Activated naive CD4-positive, alpha-beta T cell treated with anti-CD3 and anti-CD28 coated beads, Interleukin-2, amount 50 U/mL, for 24 hours (primary cell): Measurements from ENCODE around the gene FCGR3A.
"Not testable (repeated sequence)": the region's sequence is repeated elsewhere in the genome, so short reads cannot be mapped to it uniquely, and the experiment has no call there.

ENCODE experiments used
- H3K27ac Mint-ChIP-seq: one replicate; pipeline ENCODE4 v1.8.0; 2021; ENCODE audit warnings: mild to moderate bottlenecking, mixed read lengths
- H3K27me3 Mint-ChIP-seq: one replicate; pipeline ENCODE4 v1.8.0; 2021; ENCODE audit warnings: mixed read lengths
- H3K36me3 Mint-ChIP-seq: one replicate; pipeline ENCODE4 v1.8.0; 2021; ENCODE audit warnings: mixed read lengths
- H3K4me1 Mint-ChIP-seq: one replicate; pipeline ENCODE4 v1.8.0; 2021; ENCODE audit warnings: mixed read lengths
- H3K4me3 Mint-ChIP-seq: one replicate; pipeline ENCODE4 v1.8.0; 2021; ENCODE audit warnings: mild to moderate bottlenecking, mixed read lengths
- H3K9me3 Mint-ChIP-seq: one replicate; pipeline ENCODE4 v1.8.0; 2021; ENCODE audit warnings: mixed read lengths

The FCGR3A gene

GRCh38 chr1:161540570-161540960 is 9.1 kb downstream of the FCGR3A start:
- not testable (repeated sequence) for H3K36me3 Mint-ChIP-seq, H3K27me3 Mint-ChIP-seq, H3K9me3 Mint-ChIP-seq
- peak overlapping the region; percentile 99 for H3K27ac Mint-ChIP-seq
- H3K4me3 Mint-ChIP-seq = peak overlapping the region; percentile 94
- H3K4me1 Mint-ChIP-seq = peaks cover 43% of the 10 kb centered on the region

GRCh38 chr1:161539731-161540569 is 9.7 kb downstream of the FCGR3A start:
- not testable (repeated sequence) for H3K27me3 Mint-ChIP-seq, H3K9me3 Mint-ChIP-seq, H3K36me3 Mint-ChIP-seq
- peak overlapping the region; percentile 99 for H3K27ac Mint-ChIP-seq
- H3K4me1 Mint-ChIP-seq = peaks cover 39% of the 10 kb centered on the region
- peak overlapping the region; percentile 94 for H3K4me3 Mint-ChIP-seq

- not testable (repeated sequence) for H3K9me3 Mint-ChIP-seq, H3K36me3 Mint-ChIP-seq, H3K27ac Mint-ChIP-seq, H3K27me3 Mint-ChIP-seq
- Mint-ChIP-seq H3K4me3 (peak overlapping the region; percentile 94), H3K4me1 (peaks cover 36% of the 10 kb centered on the region)
Measured at GRCh38 chr1:161538925-161539479, 10.6 kb downstream of the FCGR3A start.

GRCh38 chr1:161537068-161537669 is 12.4 kb downstream of the FCGR3A start:
- H3K9me3 Mint-ChIP-seq, H3K4me3 Mint-ChIP-seq, H3K36me3 Mint-ChIP-seq, H3K27me3 Mint-ChIP-seq: not testable (repeated sequence)
- peaks cover 25% of the 10 kb centered on the region for H3K4me1 Mint-ChIP-seq
- peak overlapping the region; percentile 8 for H3K27ac Mint-ChIP-seq

GRCh38 chr1:161532644-161533567 is 16.7 kb downstream of the FCGR3A start:
- H3K4me3 Mint-ChIP-seq, H3K9me3 Mint-ChIP-seq, H3K4me1 Mint-ChIP-seq, H3K27ac Mint-ChIP-seq, H3K36me3 Mint-ChIP-seq, H3K27me3 Mint-ChIP-seq: not testable (repeated sequence)

- no peaks in the 10 kb centered on the region for H3K27me3 Mint-ChIP-seq
- H3K36me3 Mint-ChIP-seq = no peaks in the 10 kb centered on the region
- H3K9me3 Mint-ChIP-seq = no peaks in the 10 kb centered on the region
- H3K4me1 Mint-ChIP-seq = peaks cover 4% of the 10 kb centered on the region
- peak overlapping the region; percentile 55 for H3K27ac Mint-ChIP-seq
- peak overlapping the region; percentile 47 for H3K4me3 Mint-ChIP-seq
Measured at GRCh38 chr1:161531986-161532643, 17.5 kb downstream of the FCGR3A start.

GRCh38 chr1:161530671-161531641 is 18.7 kb downstream of the FCGR3A start:
- not testable (repeated sequence) for H3K27me3 Mint-ChIP-seq, H3K9me3 Mint-ChIP-seq, H3K4me1 Mint-ChIP-seq, H3K36me3 Mint-ChIP-seq
- Mint-ChIP-seq H3K4me3 (peak overlapping the region; percentile 93), H3K27ac (peak overlapping the region; percentile 99)

GRCh38 chr1:161530158-161530557 is 19.5 kb downstream of the FCGR3A start:
- H3K9me3 Mint-ChIP-seq, H3K27me3 Mint-ChIP-seq, H3K4me1 Mint-ChIP-seq, H3K36me3 Mint-ChIP-seq: not testable (repeated sequence)
- peak overlapping the region; percentile 93 for H3K4me3 Mint-ChIP-seq
- peak overlapping the region; percentile 99 for H3K27ac Mint-ChIP-seq

- not testable (repeated sequence) for H3K9me3 Mint-ChIP-seq, H3K36me3 Mint-ChIP-seq, H3K4me1 Mint-ChIP-seq, H3K27me3 Mint-ChIP-seq
- peak overlapping the region; percentile 93 for H3K4me3 Mint-ChIP-seq
- H3K27ac Mint-ChIP-seq = peak overlapping the region; percentile 99
Measured at GRCh38 chr1:161529463-161530104, 20.0 kb downstream of the FCGR3A start.

GRCh38 chr1:161528550-161528949 is 21.1 kb downstream of the FCGR3A start:
- not testable (repeated sequence) for H3K4me1 Mint-ChIP-seq, H3K9me3 Mint-ChIP-seq, H3K27me3 Mint-ChIP-seq, H3K4me3 Mint-ChIP-seq, H3K36me3 Mint-ChIP-seq, H3K27ac Mint-ChIP-seq

- H3K27me3 Mint-ChIP-seq, H3K4me3 Mint-ChIP-seq, H3K4me1 Mint-ChIP-seq, H3K9me3 Mint-ChIP-seq, H3K36me3 Mint-ChIP-seq, H3K27ac Mint-ChIP-seq: not testable (repeated sequence)
Measured at GRCh38 chr1:161525918-161526317, 23.7 kb downstream of the FCGR3A start.

- H3K4me1 Mint-ChIP-seq, H3K27ac Mint-ChIP-seq: not testable (repeated sequence)
Measured at GRCh38 chr1:161525321-161525720, 24.3 kb downstream of the FCGR3A start.

GRCh38 chr1:161524742-161525291 is 24.8 kb downstream of the FCGR3A start:
- not testable (repeated sequence) for H3K4me1 Mint-ChIP-seq, H3K27me3 Mint-ChIP-seq, H3K27ac Mint-ChIP-seq, H3K36me3 Mint-ChIP-seq, H3K9me3 Mint-ChIP-seq
- peak overlapping the region; percentile 82 for H3K4me3 Mint-ChIP-seq

More at GRCh38 chr1:161525321-161525720, 24.3 kb downstream of the FCGR3A start:
- H3K9me3 Mint-ChIP-seq, H3K27me3 Mint-ChIP-seq, H3K36me3 Mint-ChIP-seq: not testable (repeated sequence)
- H3K4me3 Mint-ChIP-seq = peak overlapping the region; percentile 82
